K562 (cell line): ENCODE measurements around the gene LRRC1. TPM values are rescaled to one million over a fixed set of nuclear protein-coding genes. Genes with fewer than 3 reads are reported as not detected.

Experiments
- ATAC-seq: fragments of 200-7000 bp; cut with Tn5 transposase; 3 replicates; pipeline ENCODE4 v1.9.1; 2020; ENCODE audit warnings: moderate library complexity
- BruUV-seq: library from RNA; stranded (reverse); fragments of 400-500 nt; replicated peaks from 2 replicates; lab custom pipeline; 2021; lab: Mats Ljungman, UMichigan
- CTCF ChIA-PET: fragments of 300-600 bp; formaldehyde crosslinking; extraction: SDS; loops from one replicate; lab custom pipeline; 2021; ENCODE audit warnings: low intra/inter-chr PET ratio; lab: Yijun Ruan, JAX
- POLR2A ChIA-PET: fragments of 300-600, 350-650 bp; sonication (Branson Sonifier 250); formaldehyde crosslinking; extraction: SDS; loops from one replicate; lab custom pipeline; 2021; ENCODE audit warnings: antibody characterized with exemption, inconsistent platforms; lab: Yijun Ruan, JAX
- DNase-seq, 4 experiments: peaks; one replicate each; pipeline versions ENCODE4 v3.0.0 to v3.0.0-alpha.2; 2011 to 2018; ENCODE audit warnings: low spot score in 3 of 4, mixed read lengths in 3 of 4; ENCODE audit errors: extremely low read depth in 1 of 4
- FAIRE-seq: peaks from 2 replicates; lab custom pipeline; 2011; peaks lifted over from hg19 to GRCh38; lab: Jason Lieb, UNC
- H2AFZ ChIP-seq: 2 replicates; pipeline ENCODE4 v1.6.0; 2011; ENCODE audit warnings: low read depth, low read length, control low read depth, inconsistent platforms
- H3K27ac ChIP-seq: fragments of 200-600 bp; 3 replicates; pipeline ENCODE4 v1.8.0; 2011; ENCODE audit warnings: low read depth, mild to moderate bottlenecking, control low read depth, inconsistent platforms, low read length, moderate library complexity, mixed read lengths; ENCODE audit errors: extremely low read depth
- H3K27me3 ChIP-seq, 2 experiments: fragments of 300-600 bp in 1 of 2; 2 replicates in 1 of 2; 3 replicates in 1 of 2; pipeline versions ENCODE4 v1.6.0 to v1.8.0; 2011; ENCODE audit warnings: inconsistent platforms in 2 of 2, low read length in 2 of 2, mild to moderate bottlenecking in 1 of 2, mixed read lengths in 1 of 2, moderate library complexity in 1 of 2; ENCODE audit not compliant: control insufficient read depth in 2 of 2, insufficient read depth in 2 of 2
- H3K36me3 ChIP-seq: fragments of 300-600 bp; 3 replicates; pipeline ENCODE4 v1.8.0; 2011; ENCODE audit warnings: mild to moderate bottlenecking, low read length, inconsistent platforms; ENCODE audit not compliant: control insufficient read depth, insufficient read depth
- H3K4me1 ChIP-seq, 2 experiments: fragments of 200-600 bp in 1 of 2; replicated peaks in 1 of 2; 2 replicates in 1 of 2; 3 replicates in 1 of 2; pipeline versions ENCODE4 v1.5.1 to v1.8.0; 2011; ENCODE audit warnings: inconsistent platforms in 2 of 2, low read length in 2 of 2, mild to moderate bottlenecking in 1 of 2, mixed read lengths in 1 of 2, moderate library complexity in 1 of 2; ENCODE audit not compliant: control insufficient read depth in 2 of 2, insufficient read depth in 2 of 2
- H3K4me2 ChIP-seq: 2 replicates; pipeline ENCODE4 v1.6.1; 2011; ENCODE audit warnings: low read length, control low read depth, inconsistent platforms, mixed read lengths; ENCODE audit not compliant: insufficient read depth
- H3K4me3 ChIP-seq: fragments of 200-600 bp; sonication (generic), shearing (Covaris generic); 2 replicates; pipeline ENCODE4 v1.5.1; 2016; ENCODE audit warnings: control low read depth, inconsistent platforms
- H3K79me2 ChIP-seq: fragments of 200-600 bp; 3 replicates; pipeline ENCODE4 v1.8.0; 2011; ENCODE audit warnings: low read length, inconsistent platforms; ENCODE audit not compliant: control insufficient read depth, insufficient read depth
- H3K9ac ChIP-seq, 2 experiments: 2 replicates each; pipeline versions ENCODE4 v1.6.0 to v1.6.1; 2011; ENCODE audit warnings: low read depth in 2 of 2, low read length in 2 of 2, control low read depth in 1 of 2, inconsistent platforms in 1 of 2, mild to moderate bottlenecking in 1 of 2, mixed read lengths in 1 of 2; ENCODE audit not compliant: insufficient read depth in 1 of 2
- H3K9me1 ChIP-seq: one replicate; pipeline ENCODE4 v1.6.0; 2011; ENCODE audit warnings: inconsistent platforms, mild to moderate bottlenecking, low read length, moderate library complexity; ENCODE audit not compliant: control insufficient read depth, insufficient read depth
- H3K9me3 ChIP-seq: replicated peaks from 2 replicates; pipeline ENCODE4 v1.5.1; 2011; ENCODE audit warnings: low read depth, low read length, inconsistent platforms; ENCODE audit not compliant: control insufficient read depth, insufficient read depth
- H4K20me1 ChIP-seq: replicated peaks from 2 replicates; pipeline ENCODE4 v1.6.1; 2011; ENCODE audit warnings: low read length, inconsistent platforms, mixed read lengths; ENCODE audit not compliant: control insufficient read depth, insufficient read depth
- ADNP ChIP-seq: fragments of 200-800 bp; sonication (Bioruptor generic); IDR thresholded peaks from 2 replicates; pipeline ENCODE4 v1.6.1; 2016; ENCODE audit warnings: missing genetic modification characterization, missing compliant biosample characterization
- ARNT ChIP-seq, 2 experiments: fragments of 450-650 bp; IDR thresholded peaks; 2 replicates each; pipeline ENCODE4 v1.6.1; 2016; ENCODE audit warnings: mild to moderate bottlenecking in 1 of 2
- EP400 ChIP-seq: fragments of 450-650 bp; IDR thresholded peaks from 2 replicates; pipeline ENCODE4 v1.6.1; 2017; ENCODE audit warnings: antibody characterized with exemption, mild to moderate bottlenecking, moderate library complexity
- HMG20B ChIP-seq: fragments of 250-450 bp; sonication (Bioruptor Pico); IDR thresholded peaks from 2 replicates; pipeline ENCODE4 v1.5.0; 2021; ENCODE audit warnings: mild to moderate bottlenecking
- KLF13 ChIP-seq: fragments of 450-650 bp; IDR thresholded peaks from 2 replicates; pipeline ENCODE4 v1.6.1; 2016; ENCODE audit warnings: missing genetic modification characterization, low read depth, mild to moderate bottlenecking, missing compliant biosample characterization, moderate library complexity, borderline replicate concordance
- RBM25 ChIP-seq: fragments of 200-400 bp; formaldehyde crosslinking; IDR thresholded peaks from 2 replicates; pipeline ENCODE4 v1.6.1; 2018; ENCODE audit warnings: low read length, low read depth, moderate library complexity; ENCODE audit not compliant: severe bottlenecking
- SMAD2 ChIP-seq: fragments of 150-350 bp; IDR thresholded peaks from 2 replicates; pipeline ENCODE4 v1.6.1; 2014; ENCODE audit warnings: low read depth, mild to moderate bottlenecking, low read length
- ZNF12 ChIP-seq: sonication (generic); formaldehyde crosslinking; IDR thresholded peaks from 2 replicates; pipeline ENCODE4 v1.4.0; 2020; ENCODE audit warnings: mild to moderate bottlenecking, missing genetic modification reagents
- ZNF124 ChIP-seq: sonication (generic); formaldehyde crosslinking; IDR thresholded peaks from 2 replicates; pipeline ENCODE4 v1.8.1; 2022; ENCODE audit warnings: missing genetic modification reagents
- ZNF707 ChIP-seq: fragments of 250-450 bp; sonication (Bioruptor Pico); conservative IDR thresholded peaks from 2 replicates; pipeline ENCODE4 v1.8.0; 2022; ENCODE audit warnings: inconsistent platforms, mild to moderate bottlenecking, moderate library complexity
- WGBS: fragments of 100-300 bp; shearing (Covaris generic); methylation state at CpG from one replicate; pipeline ENCODE4 v1.1.6; 2016; ENCODE audit warnings: low coverage, mixed read lengths; ENCODE audit not compliant: insufficient coverage; ENCODE audit errors: missing lambda C conversion rate; 5-methylcytosine and 5-hydroxymethylcytosine counted together
- in situ Hi-C: fragments of 300-500 bp; cut with MboI; formaldehyde crosslinking; loops from 4 replicates; pipeline ENCODE4 v1.15.0; 2018; ENCODE audit warnings: inconsistent platforms, mixed read lengths
- intact Hi-C: fragments of 100-400 bp; cut with micrococcal nuclease; formaldehyde crosslinking; loops from 2 replicates; pipeline ENCODE4 v1.14.2; 2022
- polyA plus RNA-seq, 8 experiments: library from polyadenylated mRNA; depleted of rRNA in 4 of 8; stranded (reverse) in 5 of 8; unstranded in 3 of 8; fragments of >200 nt; fragmentation: Nextera tagmentation in 2 of 8; fragmentation: Illumina TruSeq in 1 of 8; extraction: Ambion mirVana in 2 of 8; extraction: Trizol in 1 of 8; gene quantifications; 2 replicates each; pipeline versions ENCODE4 v1.2.1 to v1.2.3, GENCODE V29; 2011 to 2014; ENCODE audit warnings: inconsistent platforms in 1 of 8, missing spikeins in 1 of 8
- total RNA-seq, 7 experiments: library from RNA; depleted of rRNA in 6 of 7; stranded (reverse); fragments of >200 nt in 6 of 7; fragmentation: Illumina TruSeq in 2 of 7; extraction: Trizol in 2 of 7; gene quantifications; 2 replicates each; pipeline versions ENCODE4 v1.2.1 to v1.2.3, GENCODE V29; 2011 to 2021; ENCODE audit warnings: low replicate concordance in 1 of 7
- TF ChIP-seq, protein P1 (sequence below): sonication (generic); formaldehyde crosslinking; IDR thresholded peaks from 2 replicates; pipeline ENCODE4 v1.8.0; 2022; ENCODE audit warnings: mild to moderate bottlenecking, missing genetic modification reagents
- TF ChIP-seq, protein P2 (sequence below): fragments of 250-450 bp; sonication (Bioruptor Pico); IDR thresholded peaks from 2 replicates; pipeline ENCODE4 v1.4.0; 2020; ENCODE audit warnings: mild to moderate bottlenecking, moderate library complexity

Gene LRRC1
- total and polyA plus RNA-seq, 9 of the 15 experiments (the other 6 are each of a cell fraction or from before 2014, with no cell fraction given) = not detected

DNA sequence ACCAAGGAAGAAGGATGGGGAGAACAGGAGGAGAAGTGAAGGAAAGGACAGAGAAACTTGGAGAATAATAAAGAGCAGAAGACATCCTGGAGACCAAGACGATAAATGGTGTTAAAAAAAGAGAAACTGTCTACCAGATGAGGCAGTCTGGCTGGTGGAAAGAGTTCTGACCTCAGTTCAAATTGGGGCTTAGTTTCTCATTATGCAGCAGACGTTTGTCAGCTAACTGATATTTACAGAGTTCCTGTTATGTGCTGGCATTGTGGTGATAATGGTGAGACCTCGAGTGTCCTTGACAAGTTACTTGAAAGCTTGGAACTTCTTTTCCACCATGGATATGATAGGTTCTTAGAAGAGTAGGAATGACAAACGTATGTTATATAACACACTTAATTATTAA is 142.7 kb downstream of the LRRC1 start (continued):
- TF ChIP-seq EP400 (no peak), ZNF707 (CRISPR knock-in tag) (no peak), ZNF124 (CRISPR knock-in tag) (no peak), ZNF12 (CRISPR knock-in tag) (no peak), HMG20B (CRISPR knock-in tag) (no peak)
- TF ChIP-seq, protein P1, sequence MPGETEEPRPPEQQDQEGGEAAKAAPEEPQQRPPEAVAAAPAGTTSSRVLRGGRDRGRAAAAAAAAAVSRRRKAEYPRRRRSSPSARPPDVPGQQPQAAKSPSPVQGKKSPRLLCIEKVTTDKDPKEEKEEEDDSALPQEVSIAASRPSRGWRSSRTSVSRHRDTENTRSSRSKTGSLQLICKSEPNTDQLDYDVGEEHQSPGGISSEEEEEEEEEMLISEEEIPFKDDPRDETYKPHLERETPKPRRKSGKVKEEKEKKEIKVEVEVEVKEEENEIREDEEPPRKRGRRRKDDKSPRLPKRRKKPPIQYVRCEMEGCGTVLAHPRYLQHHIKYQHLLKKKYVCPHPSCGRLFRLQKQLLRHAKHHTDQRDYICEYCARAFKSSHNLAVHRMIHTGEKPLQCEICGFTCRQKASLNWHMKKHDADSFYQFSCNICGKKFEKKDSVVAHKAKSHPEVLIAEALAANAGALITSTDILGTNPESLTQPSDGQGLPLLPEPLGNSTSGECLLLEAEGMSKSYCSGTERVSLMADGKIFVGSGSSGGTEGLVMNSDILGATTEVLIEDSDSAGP (CRISPR knock-in tag) = no peak
- TF ChIP-seq, all 486 proteins: peak for 0

DNA sequence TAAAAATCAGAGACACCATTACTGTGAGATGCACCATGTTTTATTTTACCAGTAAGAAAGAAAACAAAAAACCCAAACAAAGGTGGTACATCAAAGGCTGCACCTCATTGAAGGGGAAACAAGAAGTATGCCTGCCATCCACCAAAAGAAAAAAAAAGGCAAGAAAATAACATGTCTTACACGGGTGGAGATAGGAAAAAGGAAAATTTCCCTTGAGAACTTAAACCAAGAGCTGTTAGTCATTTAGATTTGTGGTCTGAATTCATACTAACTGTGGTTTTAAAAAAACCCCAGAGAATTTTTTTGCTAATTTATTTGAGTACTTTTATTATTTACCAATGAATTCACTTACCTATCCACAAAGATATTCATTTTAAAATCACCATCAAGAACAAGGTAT is 144.0 kb downstream of the LRRC1 start:
- POLR2A ChIA-PET = interaction anchor here (1.4 kb wide), 1 partner anchor 21 kb away, joined by 3 read pairs; no protein-coding TSS in a partner anchor
- no peaks in the 10 kb centered on the region for H3K79me2 ChIP-seq
- in situ Hi-C loops = no loop called here
- no TSS peak for BruUV-seq
- H3K27ac ChIP-seq = no peak overlapping the region
- intact Hi-C loops = no loop called here
- no peak for DNase-seq
- no peaks in the 10 kb centered on the region for H3K4me1 ChIP-seq
- no peak overlapping the region for H3K4me3 ChIP-seq
- WGBS = 0% methylated on average over 1 of the region's 1 CpG
- no peaks in the 10 kb centered on the region for H3K9me1 ChIP-seq
- ATAC-seq = no peak
- no peaks in the 10 kb centered on the region for H3K36me3 ChIP-seq
- H4K20me1 ChIP-seq = no peaks in the 10 kb centered on the region
- TF ChIP-seq SMAD2 = no peak
- no peak for TF ChIP-seq RBM25
- TF ChIP-seq, protein P2, sequence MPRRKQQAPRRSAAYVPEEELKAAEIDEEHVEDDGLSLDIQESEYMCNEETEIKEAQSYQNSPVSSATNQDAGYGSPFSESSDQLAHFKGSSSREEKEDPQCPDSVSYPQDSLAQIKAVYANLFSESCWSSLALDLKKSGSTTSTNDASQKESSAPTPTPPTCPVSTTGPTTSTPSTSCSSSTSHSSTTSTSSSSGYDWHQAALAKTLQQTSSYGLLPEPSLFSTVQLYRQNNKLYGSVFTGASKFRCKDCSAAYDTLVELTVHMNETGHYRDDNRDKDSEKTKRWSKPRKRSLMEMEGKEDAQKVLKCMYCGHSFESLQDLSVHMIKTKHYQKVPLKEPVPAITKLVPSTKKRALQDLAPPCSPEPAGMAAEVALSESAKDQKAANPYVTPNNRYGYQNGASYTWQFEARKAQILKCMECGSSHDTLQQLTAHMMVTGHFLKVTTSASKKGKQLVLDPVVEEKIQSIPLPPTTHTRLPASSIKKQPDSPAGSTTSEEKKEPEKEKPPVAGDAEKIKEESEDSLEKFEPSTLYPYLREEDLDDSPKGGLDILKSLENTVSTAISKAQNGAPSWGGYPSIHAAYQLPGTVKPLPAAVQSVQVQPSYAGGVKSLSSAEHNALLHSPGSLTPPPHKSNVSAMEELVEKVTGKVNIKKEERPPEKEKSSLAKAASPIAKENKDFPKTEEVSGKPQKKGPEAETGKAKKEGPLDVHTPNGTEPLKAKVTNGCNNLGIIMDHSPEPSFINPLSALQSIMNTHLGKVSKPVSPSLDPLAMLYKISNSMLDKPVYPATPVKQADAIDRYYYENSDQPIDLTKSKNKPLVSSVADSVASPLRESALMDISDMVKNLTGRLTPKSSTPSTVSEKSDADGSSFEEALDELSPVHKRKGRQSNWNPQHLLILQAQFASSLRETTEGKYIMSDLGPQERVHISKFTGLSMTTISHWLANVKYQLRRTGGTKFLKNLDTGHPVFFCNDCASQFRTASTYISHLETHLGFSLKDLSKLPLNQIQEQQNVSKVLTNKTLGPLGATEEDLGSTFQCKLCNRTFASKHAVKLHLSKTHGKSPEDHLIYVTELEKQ (CRISPR knock-in tag) = no peak
- TF ChIP-seq KLF13 (tag) = no peak
- no peak for TF ChIP-seq ARNT (IDR thresholded peaks at IDR 0.05)
- TF ChIP-seq ADNP (tag) = no peak
- no peak overlapping the region for H3K9ac ChIP-seq
- no peak overlapping the region for H2AFZ ChIP-seq
- CTCF ChIA-PET = no interaction called here
- no peaks in the 10 kb centered on the region for H3K27me3 ChIP-seq
- H3K9me3 ChIP-seq = no peaks in the 10 kb centered on the region
- no peak for FAIRE-seq
- no peak overlapping the region for H3K4me2 ChIP-seq
